Activated CD4-positive, alpha-beta T cell treated with anti-CD3 and anti-CD28 coated beads for 4 hours (primary cell): ENCODE results near the gene RPTN.
"Not testable (repeated sequence)": the region's sequence is repeated elsewhere in the genome, so short reads cannot be mapped to it uniquely, and the experiment has no call there.

Source experiments
- DNase-seq, 2 donors: peaks; one replicate each; pipeline ENCODE4 v3.0.0-alpha.2; 2020

Gene RPTN

GRCh38 chr1:152165286-152166077 is 6.5 kb upstream of the RPTN start:
- no peak for DNase-seq

GRCh38 chr1:152164517-152165136 is 5.6 kb upstream of the RPTN start:
- DNase-seq, result no peak

GRCh38 chr1:152162792-152163463 is 3.9 kb upstream of the RPTN start:
- DNase-seq, result no peak

GRCh38 chr1:152160576-152160975 is 1.5 kb upstream of the RPTN start:
- no peak for DNase-seq

GRCh38 chr1:152153996-152154395 is 5.0 kb downstream of the RPTN start:
- DNase-seq, result no peak

GRCh38 chr1:152151646-152152045 is 7.4 kb downstream of the RPTN start:
- no peak for DNase-seq

- DNase-seq, result no peak
Measured at GRCh38 chr1:152148981-152149380, 10.0 kb downstream of the RPTN start.

- DNase-seq, result no peak
Measured at GRCh38 chr1:152148051-152148450, 11.0 kb downstream of the RPTN start.

GRCh38 chr1:152145769-152146168 is 13.3 kb downstream of the RPTN start:
- DNase-seq, result no peak

GRCh38 chr1:152144674-152145183 is 14.3 kb downstream of the RPTN start:
- not testable (repeated sequence) for DNase-seq

GRCh38 chr1:152143150-152143887 is 15.7 kb downstream of the RPTN start:
- DNase-seq, result no peak

GRCh38 chr1:152141971-152142584 is 16.9 kb downstream of the RPTN start:
- no peak for DNase-seq

GRCh38 chr1:152137215-152137614 is 21.8 kb downstream of the RPTN start:
- no peak for DNase-seq

- DNase-seq, result no peak
Measured at GRCh38 chr1:152130186-152130585, 28.8 kb downstream of the RPTN start.

GRCh38 chr1:152127673-152128072 is 31.4 kb downstream of the RPTN start:
- no peak for DNase-seq

GRCh38 chr1:152125834-152126443 is 33.1 kb downstream of the RPTN start:
- DNase-seq, result no peak

GRCh38 chr1:152118915-152119314 is 40.1 kb downstream of the RPTN start:
- no peak for DNase-seq

- no peak for DNase-seq
Measured at GRCh38 chr1:152115344-152115743, 43.7 kb downstream of the RPTN start, which contains the start of gene TCHH. Gene TCHH, minus strand, starts transcription at chr1:152115444. Its CDS starts 1,364 bp downstream, at chr1:152114080.

- DNase-seq, result no peak
Measured at GRCh38 chr1:152112885-152113432, 46.1 kb downstream of the RPTN start.

GRCh38 chr1:152112101-152112884 is 46.7 kb downstream of the RPTN start:
- DNase-seq, result no peak

GRCh38 chr1:152111515-152111968 is 47.5 kb downstream of the RPTN start:
- peak in 1 of 2 donors; percentile 3 for DNase-seq
